Ecto neural progenitor cell (in vitro differentiated cells): ENCODE data around the gene MARCHF5.

Source experiments
- DNase-seq: peaks from one replicate; pipeline ENCODE4 v3.0.0-alpha.2; 2018; ENCODE audit warnings: low spot score

The MARCHF5 gene

GRCh38 chr10:92290837-92291615 lies at the start of gene MARCHF5, which contains the start of gene CPEB3:
Gene MARCHF5, plus strand, starts transcription at chr10:92291167. Its CDS starts 328 bp downstream, at chr10:92291495.
Gene CPEB3, minus strand, starts transcription at chr10:92291078. Its CDS starts 50,728 bp downstream, at chr10:92240350.
- peak; percentile 97 for DNase-seq

- DNase-seq = no peak
Measured at GRCh38 chr10:92241501-92241900, 49.5 kb upstream of the MARCHF5 start.

- DNase-seq = no peak
Measured at GRCh38 chr10:92242380-92242779, 48.6 kb upstream of the MARCHF5 start.

GRCh38 chr10:92242910-92243671 lies 47.9 kb upstream of the MARCHF5 start:
- DNase-seq = peak; percentile 62

DNA sequence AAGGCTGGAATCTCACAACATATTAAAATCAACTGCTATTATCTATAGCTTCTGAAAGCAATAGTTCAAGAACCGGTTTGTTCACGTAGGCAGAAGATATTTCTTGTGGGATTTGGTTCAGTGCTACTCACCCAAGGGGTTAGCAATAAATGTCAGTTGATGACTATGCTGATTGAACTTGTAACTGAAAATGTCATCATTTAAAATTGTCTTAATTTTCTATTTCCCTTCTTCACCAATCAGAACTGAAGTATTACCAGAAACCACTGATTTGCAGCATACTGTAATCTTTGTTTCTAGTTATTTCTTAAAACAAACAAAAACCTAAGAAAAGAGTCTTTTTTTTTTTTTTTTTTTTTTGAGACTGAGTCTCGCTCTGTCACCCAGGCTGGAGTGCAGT lies 46.2 kb upstream of the MARCHF5 start:
- no peak for DNase-seq

DNA sequence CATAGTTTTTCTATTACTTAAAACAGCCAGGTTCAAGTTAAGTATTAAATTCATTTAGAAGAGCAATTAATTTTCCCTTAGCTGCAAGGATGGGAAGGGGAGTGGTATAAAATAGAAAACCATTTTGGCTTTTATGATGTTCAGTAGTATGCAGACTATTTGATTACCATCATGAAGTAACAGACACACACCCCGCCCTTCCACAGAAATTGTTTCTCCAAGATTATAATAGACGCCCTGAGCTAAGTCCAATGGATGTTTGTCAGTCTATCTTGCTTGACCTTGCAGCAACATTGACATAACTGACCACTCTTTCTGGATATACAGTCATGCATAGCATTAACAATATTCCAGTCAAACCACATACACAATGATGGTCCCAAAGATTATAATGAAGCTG lies 42.4 kb upstream of the MARCHF5 start:
- no peak for DNase-seq

- no peak for DNase-seq
Measured at GRCh38 chr10:92263396-92263795, 27.6 kb upstream of the MARCHF5 start.

DNA sequence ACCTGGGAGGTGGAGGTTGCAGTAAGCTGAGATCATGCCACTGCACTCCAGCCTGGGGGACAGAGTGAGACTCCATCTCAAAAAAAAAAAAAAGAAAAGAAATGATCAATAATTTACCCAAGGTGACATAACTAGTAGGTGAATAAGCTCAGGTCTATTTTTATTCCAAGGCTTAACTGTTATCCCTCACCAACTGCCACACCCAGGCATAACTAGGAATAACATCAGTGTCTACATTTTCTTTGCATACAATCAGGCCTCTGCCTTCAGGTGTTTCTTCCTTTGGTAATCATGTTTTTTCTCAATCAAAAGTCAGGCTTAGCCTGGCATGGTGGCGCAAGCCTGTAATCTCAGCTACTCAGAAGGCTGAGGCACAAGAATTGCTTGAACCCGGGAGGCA lies 26.7 kb upstream of the MARCHF5 start:
- no peak for DNase-seq

- no peak for DNase-seq
Measured at GRCh38 chr10:92265687-92266258, 25.2 kb upstream of the MARCHF5 start.

GRCh38 chr10:92267343-92267742 lies 23.6 kb upstream of the MARCHF5 start:
- no peak for DNase-seq

- no peak for DNase-seq
Measured at GRCh38 chr10:92268748-92269147, 22.2 kb upstream of the MARCHF5 start.

DNA sequence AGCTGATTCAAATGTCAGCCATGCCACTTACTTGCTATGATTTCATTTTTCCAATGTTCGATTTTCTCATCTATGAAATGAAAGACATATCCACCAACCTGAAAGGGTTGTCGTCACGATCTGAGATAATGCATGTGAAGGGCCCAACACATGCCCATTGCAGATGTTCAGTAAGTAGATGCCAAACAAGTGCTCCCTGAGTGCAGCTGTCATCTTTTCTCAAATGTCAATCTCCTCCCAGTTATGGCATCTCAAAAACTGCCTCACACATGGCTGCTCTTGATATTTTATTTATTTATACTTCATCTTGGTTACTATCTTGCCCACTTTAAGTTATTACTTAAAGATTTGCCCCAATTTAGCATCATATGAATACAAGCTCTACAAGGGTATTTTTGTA lies 16.9 kb upstream of the MARCHF5 start:
- DNase-seq = no peak

DNA sequence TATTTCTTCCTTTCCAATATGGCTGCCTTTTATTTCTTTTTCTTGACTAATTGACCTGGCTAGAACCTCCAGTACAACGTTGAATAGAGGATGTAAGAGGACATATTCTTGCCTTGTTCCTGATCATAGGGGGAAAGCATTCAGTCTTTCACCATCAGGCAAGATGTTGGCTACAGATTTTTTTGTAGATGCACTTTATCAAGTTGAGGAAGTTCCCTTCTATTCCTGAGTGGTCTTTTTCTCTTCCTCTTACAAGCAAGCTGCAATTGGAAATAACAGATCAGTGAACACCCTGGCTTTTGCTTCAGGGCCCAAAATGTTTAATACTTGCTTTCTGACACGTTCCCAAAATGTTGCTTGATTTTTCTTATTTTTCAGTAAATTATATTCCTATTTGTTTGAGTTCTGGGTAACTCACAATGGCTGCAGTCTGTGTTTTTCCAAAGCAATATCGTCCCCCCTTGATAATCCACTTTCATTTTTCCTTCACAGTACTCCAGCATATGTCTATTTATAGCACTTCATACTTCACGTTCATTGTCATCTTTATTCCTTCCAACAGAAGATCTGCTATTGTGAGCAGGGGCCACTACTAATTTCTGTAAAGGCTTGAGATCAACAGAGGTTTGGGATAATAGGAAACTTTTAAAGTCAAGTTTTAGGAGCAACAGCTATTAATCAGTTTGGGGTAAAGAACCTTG lies 11.8 kb upstream of the MARCHF5 start:
- DNase-seq = no peak

DNA sequence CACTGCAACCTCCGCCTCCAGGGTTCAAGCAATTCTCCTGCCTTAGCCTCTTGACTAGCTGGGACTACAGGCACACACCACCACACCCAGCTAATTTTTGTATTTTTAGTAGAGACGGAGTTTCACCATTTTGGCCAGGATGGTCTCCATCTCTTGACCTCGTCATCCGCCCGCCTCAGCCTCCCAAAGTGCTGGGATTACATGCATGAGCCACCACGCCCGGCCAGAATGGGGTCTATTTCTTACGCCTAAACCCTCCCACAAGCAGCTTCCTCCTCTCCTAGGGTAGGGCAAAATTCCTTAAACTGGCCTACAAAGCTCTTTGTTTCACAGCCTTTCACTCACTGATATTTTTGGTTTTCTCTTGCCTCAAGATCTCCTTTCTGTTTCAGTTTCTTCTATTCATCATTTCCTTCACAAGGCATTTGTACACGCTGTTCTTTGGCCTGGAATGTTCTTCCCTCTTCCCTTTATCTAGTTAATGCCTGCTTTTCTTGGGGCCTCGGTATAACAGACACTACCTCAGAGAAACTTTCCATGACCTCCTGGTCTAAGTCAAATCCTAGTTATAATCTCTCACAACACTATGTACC lies 6.8 kb upstream of the MARCHF5 start:
- no peak for DNase-seq

- DNase-seq = no peak
Measured at GRCh38 chr10:92290076-92290836, 711 bp upstream of the MARCHF5 start.

DNA sequence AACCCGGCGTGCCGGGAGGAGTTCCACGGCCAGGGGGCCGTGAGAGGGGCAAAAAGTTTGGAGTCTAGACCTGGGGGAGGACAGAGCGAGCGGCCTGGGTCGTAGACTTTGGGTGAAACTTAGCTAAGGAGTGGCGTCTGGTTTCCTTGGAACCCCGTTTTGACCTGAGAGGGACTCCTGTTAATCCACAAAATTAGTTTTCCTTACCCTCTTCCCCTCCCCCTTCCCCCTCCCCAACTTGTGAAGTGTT lies 574 bp downstream of the MARCHF5 start:
- no peak for DNase-seq

DNA sequence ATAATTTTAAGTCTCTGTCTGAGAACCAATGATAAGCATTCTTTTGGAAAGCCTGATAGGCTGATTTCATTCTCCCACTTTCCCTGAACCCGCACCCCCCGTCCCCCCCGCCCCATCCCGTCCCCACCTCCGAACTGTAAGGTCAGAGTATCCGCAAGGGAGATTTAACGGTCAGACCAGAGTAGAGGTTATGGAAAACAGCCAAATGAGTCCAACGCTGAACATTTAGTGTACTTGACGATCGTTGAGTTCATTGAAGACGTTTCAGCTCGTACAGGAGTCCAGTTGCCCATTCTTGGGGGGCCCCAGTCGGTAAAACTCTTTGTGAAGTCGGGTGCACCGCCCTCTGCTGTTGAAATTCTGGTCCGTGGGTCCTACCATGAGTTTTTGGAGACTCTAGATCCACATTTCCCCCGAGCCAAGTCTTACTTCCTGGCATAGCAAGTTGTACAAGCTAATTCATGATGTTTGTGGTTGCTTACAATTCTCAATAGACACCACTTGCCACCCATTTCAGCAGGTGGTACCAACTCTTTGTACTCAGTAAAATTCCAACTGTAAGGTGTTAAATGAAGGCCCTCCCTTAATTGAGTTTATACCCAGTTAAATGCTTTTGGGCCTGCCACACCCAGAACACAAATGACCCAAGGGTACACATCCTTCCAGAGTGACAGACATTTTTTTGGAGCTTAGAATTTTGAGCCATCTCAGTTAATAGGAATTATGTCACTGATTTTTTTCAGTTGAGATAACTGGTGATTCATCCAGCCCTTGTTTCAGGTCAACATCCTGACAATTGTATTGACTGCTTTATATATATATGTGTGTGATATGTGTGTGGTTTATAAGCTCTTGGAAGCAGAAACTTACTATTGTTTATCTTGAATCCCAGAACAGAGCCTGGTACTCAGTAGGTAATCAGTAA lies 1.2 kb downstream of the MARCHF5 start:
- no peak for DNase-seq

DNA sequence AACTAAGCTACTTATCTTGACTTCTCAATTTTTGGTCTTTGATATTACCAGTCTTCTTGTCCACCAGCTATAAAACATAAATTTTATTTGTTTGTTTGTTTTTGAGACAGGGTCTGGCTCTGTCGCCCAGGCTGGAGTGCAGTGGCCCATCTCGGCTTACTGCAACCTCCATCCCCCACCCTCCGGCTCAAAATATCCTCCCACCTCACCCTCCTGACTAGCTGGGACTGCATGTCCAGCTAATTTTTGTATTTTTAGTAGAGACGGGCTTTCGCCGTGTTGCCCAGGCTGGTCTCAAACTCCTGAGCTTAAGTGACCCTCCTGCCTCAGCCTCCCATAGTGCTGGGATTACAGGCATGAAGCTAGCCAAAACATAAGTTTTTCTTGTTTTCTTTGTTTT lies 7.5 kb downstream of the MARCHF5 start:
- DNase-seq = no peak

DNA sequence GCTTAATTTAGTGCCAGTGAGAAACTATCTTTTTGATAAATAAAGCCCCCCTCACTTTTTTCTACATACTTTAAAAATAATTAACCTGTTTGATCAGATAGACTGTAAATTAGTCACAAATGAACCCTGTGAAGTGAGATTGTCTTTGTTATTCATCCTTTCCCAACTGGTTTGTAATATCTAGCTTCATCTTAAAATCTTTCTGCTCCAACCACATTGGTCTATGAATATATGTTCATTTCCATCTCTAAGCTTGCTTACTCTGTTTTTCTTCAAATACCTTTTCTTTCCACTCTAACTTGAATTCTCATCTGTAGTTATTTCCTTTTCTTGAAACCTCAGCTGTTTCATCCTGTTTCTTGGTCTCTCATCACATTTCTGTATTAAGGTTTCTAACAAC lies 12.1 kb downstream of the MARCHF5 start:
- DNase-seq = no peak

DNA sequence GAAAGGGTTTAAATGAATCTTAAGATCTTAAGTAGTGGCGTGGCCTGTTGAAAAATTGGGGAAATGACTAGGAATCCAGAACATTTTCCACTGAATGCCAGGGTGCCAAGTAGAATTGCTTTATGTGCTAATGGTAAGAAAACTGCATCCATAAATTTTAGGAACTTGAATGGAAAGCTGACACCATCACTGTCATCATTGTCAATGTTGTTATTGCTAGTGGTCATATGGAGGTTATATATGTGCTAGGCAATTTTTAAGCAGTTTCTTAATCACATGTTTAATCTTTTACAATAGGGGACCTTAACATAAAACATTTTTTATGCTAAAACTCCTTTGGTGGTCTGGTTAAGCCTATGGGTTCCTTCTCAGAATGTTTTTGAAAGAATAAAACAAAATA lies 13.1 kb downstream of the MARCHF5 start:
- no peak for DNase-seq
